Panc1 (cell line): Measurements from ENCODE around the gene DDIAS. TPM values are rescaled to one million over a fixed set of nuclear protein-coding genes. Genes with fewer than 3 reads are reported as not detected.

Source experiments
- ATAC-seq: fragments of 200-7000 bp; cut with Tn5 transposase; 2 replicates; pipeline ENCODE4 v1.9.1; 2020; ENCODE audit warnings: mild to moderate bottlenecking, moderate library complexity
- BruUV-seq: library from RNA; stranded (reverse); fragments of 400-500 nt; replicated peaks from 2 replicates; lab custom pipeline; 2021; lab: Mats Ljungman, UMichigan
- CTCF ChIA-PET: fragments of 300-600 bp; sonication (Branson Sonifier 250); formaldehyde crosslinking; loops from one replicate; lab custom pipeline; 2022; ENCODE audit warnings: antibody characterized with exemption; lab: Charles Lee
- POLR2A ChIA-PET: fragments of 300-600 bp; sonication (Branson Sonifier 250); formaldehyde crosslinking; loops from one replicate; lab custom pipeline; 2022; ENCODE audit warnings: antibody characterized with exemption; lab: Charles Lee
- DNase-seq: peaks from one replicate; pipeline ENCODE4 v3.0.0-alpha.2; 2010; ENCODE audit warnings: low read depth, low spot score
- H3K27ac ChIP-seq: 2 replicates; pipeline ENCODE4 v1.5.1; 2011; ENCODE audit warnings: mild to moderate bottlenecking, low read length, inconsistent platforms
- H3K27me3 ChIP-seq: fragments of 200-500 bp; sonication (Bioruptor generic); 2 replicates; pipeline ENCODE4 v1.6.0; 2014; ENCODE audit warnings: low read length, inconsistent platforms; ENCODE audit not compliant: control insufficient read depth, insufficient read depth
- H3K36me3 ChIP-seq: fragments of 200-500 bp; sonication (Bioruptor generic); 2 replicates; pipeline ENCODE4 v1.5.1; 2014; ENCODE audit warnings: inconsistent platforms, mild to moderate bottlenecking, low read length, moderate library complexity; ENCODE audit not compliant: control insufficient read depth, insufficient read depth
- H3K4me1 ChIP-seq: 2 replicates; pipeline ENCODE4 v1.5.1; 2011; ENCODE audit warnings: inconsistent platforms, mild to moderate bottlenecking, low read length, moderate library complexity; ENCODE audit not compliant: control insufficient read depth, insufficient read depth
- H3K4me3 ChIP-seq, 2 experiments: 2 replicates each; pipeline ENCODE4 v1.5.1; 2011 to 2012; ENCODE audit warnings: low read depth in 2 of 2, low read length in 2 of 2, mild to moderate bottlenecking in 2 of 2, inconsistent platforms in 1 of 2, moderate library complexity in 1 of 2
- H3K9me3 ChIP-seq: fragments of 200-500 bp; sonication (Bioruptor generic); 2 replicates; pipeline ENCODE4 v1.5.1; 2014; ENCODE audit warnings: low read depth, mild to moderate bottlenecking, inconsistent platforms, low read length, moderate library complexity; ENCODE audit not compliant: control insufficient read depth, insufficient read depth
- POLR2AphosphoS5 ChIP-seq: IDR thresholded peaks from 2 replicates; pipeline ENCODE4 v1.6.1; 2012; ENCODE audit warnings: mild to moderate bottlenecking, low read depth, low read length, moderate library complexity
- SIN3A ChIP-seq: IDR thresholded peaks from 2 replicates; pipeline ENCODE4 v1.6.1; 2012; ENCODE audit warnings: low read depth, mild to moderate bottlenecking, low read length, moderate library complexity, borderline replicate concordance; ENCODE audit not compliant: insufficient read depth
- TCF7L2 ChIP-seq: IDR thresholded peaks from 2 replicates; pipeline ENCODE4 v1.6.1; 2011; ENCODE audit warnings: mild to moderate bottlenecking, low read depth, low read length, inconsistent platforms
- in situ Hi-C: cut with HindIII; loops from 2 replicates; pipeline ENCODE4 v1.10.0; 2016; ENCODE audit warnings: low sequenced_read_pairs, low pct_unique_long_range_greater_than_20kb
- intact Hi-C: fragments of 100-400 bp; cut with micrococcal nuclease; formaldehyde crosslinking; loops from one replicate; pipeline ENCODE4 v1.10.0; 2022; ENCODE audit not compliant: unreplicated experiment
- total RNA-seq: library from RNA; stranded (reverse); gene quantifications from one replicate; pipeline ENCODE4 v1.2.1, GENCODE V29; 2021; ENCODE audit not compliant: unreplicated experiment
- TF ChIP-seq, protein P1 (sequence below), 2 experiments: IDR thresholded peaks; 2 replicates each; pipeline ENCODE4 v1.6.1; 2011 to 2012; ENCODE audit warnings: low read depth in 2 of 2, control low read depth in 1 of 2, low read length in 1 of 2, mild to moderate bottlenecking in 1 of 2, moderate library complexity in 1 of 2; ENCODE audit not compliant: insufficient read depth in 1 of 2
- TF ChIP-seq, protein P2 (sequence below): fragments of 450-650 bp; IDR thresholded peaks from 2 replicates; pipeline ENCODE4 v1.5.1; 2017; ENCODE audit warnings: mild to moderate bottlenecking

DDIAS gene
- total RNA-seq, 1 experiment from 2014 or later = 22.9 TPM

DNA sequence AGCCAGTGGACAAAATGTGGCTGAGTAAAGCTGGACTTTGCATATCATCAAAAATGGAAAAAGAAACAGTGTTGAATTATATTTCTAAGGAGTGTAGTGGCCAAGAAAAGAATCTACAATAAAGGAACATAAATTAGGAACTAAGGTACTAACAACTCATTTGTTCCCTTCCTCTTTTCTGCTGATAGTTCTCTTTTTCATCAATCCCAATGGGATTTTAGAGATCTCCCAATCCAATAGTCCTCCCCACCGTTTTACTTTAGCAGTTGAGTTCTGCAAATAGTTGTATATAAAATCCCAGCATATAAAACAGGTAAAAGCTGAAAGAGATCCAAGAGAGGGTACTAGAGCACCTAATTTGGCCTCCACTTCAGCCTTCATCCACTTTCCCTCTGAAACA, 3.3 kb upstream of the DDIAS start:
- DNase-seq (no peak), ATAC-seq (no peak)
- H3K27me3 ChIP-seq = no peaks in the 10 kb centered on the region
- intact Hi-C loops = no loop called here
- H3K36me3 ChIP-seq = no peaks in the 10 kb centered on the region; the same call in 1 of the 2 replicates
- TF ChIP-seq, protein P1, sequence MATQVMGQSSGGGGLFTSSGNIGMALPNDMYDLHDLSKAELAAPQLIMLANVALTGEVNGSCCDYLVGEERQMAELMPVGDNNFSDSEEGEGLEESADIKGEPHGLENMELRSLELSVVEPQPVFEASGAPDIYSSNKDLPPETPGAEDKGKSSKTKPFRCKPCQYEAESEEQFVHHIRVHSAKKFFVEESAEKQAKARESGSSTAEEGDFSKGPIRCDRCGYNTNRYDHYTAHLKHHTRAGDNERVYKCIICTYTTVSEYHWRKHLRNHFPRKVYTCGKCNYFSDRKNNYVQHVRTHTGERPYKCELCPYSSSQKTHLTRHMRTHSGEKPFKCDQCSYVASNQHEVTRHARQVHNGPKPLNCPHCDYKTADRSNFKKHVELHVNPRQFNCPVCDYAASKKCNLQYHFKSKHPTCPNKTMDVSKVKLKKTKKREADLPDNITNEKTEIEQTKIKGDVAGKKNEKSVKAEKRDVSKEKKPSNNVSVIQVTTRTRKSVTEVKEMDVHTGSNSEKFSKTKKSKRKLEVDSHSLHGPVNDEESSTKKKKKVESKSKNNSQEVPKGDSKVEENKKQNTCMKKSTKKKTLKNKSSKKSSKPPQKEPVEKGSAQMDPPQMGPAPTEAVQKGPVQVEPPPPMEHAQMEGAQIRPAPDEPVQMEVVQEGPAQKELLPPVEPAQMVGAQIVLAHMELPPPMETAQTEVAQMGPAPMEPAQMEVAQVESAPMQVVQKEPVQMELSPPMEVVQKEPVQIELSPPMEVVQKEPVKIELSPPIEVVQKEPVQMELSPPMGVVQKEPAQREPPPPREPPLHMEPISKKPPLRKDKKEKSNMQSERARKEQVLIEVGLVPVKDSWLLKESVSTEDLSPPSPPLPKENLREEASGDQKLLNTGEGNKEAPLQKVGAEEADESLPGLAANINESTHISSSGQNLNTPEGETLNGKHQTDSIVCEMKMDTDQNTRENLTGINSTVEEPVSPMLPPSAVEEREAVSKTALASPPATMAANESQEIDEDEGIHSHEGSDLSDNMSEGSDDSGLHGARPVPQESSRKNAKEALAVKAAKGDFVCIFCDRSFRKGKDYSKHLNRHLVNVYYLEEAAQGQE (IDR thresholded peaks at IDR 0.05; ENCODE audit: insufficient read depth in 1 of 2, low read depth in 2 of 2, low read length in 1 of 2) = no peak
- TF ChIP-seq TCF7L2 (no peak), POLR2AphosphoS5 (no peak), SIN3A (no peak)
- TF ChIP-seq, protein P2, sequence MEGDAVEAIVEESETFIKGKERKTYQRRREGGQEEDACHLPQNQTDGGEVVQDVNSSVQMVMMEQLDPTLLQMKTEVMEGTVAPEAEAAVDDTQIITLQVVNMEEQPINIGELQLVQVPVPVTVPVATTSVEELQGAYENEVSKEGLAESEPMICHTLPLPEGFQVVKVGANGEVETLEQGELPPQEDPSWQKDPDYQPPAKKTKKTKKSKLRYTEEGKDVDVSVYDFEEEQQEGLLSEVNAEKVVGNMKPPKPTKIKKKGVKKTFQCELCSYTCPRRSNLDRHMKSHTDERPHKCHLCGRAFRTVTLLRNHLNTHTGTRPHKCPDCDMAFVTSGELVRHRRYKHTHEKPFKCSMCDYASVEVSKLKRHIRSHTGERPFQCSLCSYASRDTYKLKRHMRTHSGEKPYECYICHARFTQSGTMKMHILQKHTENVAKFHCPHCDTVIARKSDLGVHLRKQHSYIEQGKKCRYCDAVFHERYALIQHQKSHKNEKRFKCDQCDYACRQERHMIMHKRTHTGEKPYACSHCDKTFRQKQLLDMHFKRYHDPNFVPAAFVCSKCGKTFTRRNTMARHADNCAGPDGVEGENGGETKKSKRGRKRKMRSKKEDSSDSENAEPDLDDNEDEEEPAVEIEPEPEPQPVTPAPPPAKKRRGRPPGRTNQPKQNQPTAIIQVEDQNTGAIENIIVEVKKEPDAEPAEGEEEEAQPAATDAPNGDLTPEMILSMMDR = no peak
- H3K27ac ChIP-seq = no peak overlapping the region
- H3K4me3 ChIP-seq = no peak overlapping the region
- no TSS peak for BruUV-seq
- peaks cover 20% of the 10 kb centered on the region for H3K4me1 ChIP-seq
- no peaks in the 10 kb centered on the region for H3K9me3 ChIP-seq
- CTCF ChIA-PET = no interaction called here
- in situ Hi-C loops = no loop called here
- POLR2A ChIA-PET = no interaction called here

DNA sequence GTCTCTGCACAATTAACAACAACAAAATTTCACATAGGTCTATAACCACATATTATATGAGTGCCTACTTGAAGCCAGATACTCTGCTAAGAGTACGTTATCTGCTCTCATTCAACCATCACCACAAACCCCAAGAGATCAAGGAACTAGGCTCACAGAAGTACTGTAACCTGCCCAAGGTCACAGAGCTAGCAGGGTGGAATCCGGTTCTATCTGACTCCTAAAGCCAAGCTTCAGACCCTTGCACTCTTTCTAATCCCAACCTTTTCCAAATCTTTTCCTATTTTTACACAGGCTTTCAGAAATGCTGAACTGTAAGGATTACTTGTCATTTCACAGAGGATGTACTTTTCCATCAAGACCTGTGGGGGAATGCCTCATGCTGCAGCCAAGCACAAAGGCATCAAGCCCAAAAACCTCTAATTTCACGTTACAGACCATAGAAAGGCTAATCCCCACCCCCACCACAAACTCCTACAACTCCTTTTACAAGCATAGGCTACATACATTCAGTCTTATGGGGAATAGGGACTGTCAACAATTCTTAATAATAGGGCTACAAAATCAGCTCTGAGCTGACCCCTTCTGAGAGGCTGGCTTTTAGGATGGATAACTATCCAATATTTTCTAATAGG, 2.2 kb upstream of the DDIAS start:
- H3K36me3 ChIP-seq = no peaks in the 10 kb centered on the region; the same call in 1 of the 2 replicates
- peak overlapping the region; percentile 75 to 91 for H3K4me3 ChIP-seq
- intact Hi-C loops = no loop called here
- peak overlapping the region; percentile 87 for H3K27ac ChIP-seq
- no peaks in the 10 kb centered on the region for H3K27me3 ChIP-seq
- no TSS peak for BruUV-seq
- ChIA-PET POLR2A (no interaction called here), CTCF (no interaction called here)
- H3K4me1 ChIP-seq = peaks cover 20% of the 10 kb centered on the region
- DNase-seq = no peak
- no peaks in the 10 kb centered on the region for H3K9me3 ChIP-seq
- in situ Hi-C loops = no loop called here
- TF ChIP-seq POLR2AphosphoS5 (no peak), TCF7L2 (no peak), SIN3A (no peak)
- TF ChIP-seq, protein P2 = no peak
- TF ChIP-seq, protein P1 (IDR thresholded peaks at IDR 0.05; ENCODE audit: insufficient read depth in 1 of 2, low read depth in 2 of 2, low read length in 1 of 2) = no peak
- ATAC-seq = no peak
